ENCODE measurements around the gene C6orf136.

C6orf136 gene

DNA sequence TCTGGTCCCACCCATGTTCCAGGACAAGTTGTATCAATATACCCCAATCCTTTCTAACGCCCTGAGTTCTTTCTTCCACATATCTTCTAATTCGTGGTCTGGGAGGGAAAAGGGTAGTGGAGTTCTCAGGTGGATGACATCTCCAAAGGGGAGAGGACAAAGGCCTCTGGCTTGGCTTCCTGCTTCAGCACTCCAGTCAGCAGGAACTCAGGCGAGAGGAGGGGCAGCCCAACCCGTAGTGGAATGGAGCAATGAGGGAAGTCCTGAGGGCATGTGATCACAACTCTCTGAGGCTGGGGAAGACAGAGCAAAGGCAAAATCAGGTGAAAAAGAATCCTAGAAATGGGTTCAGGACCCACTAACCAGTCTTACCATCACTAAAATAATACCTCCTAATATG lies 53.4 kb downstream of the C6orf136 start:
- no peak overlapping the region for H3K9ac ChIP-seq
- no peak overlapping the region for H3K4me3 ChIP-seq (ENCODE audit: low read depth, low read length)
- no peaks in the 10 kb centered on the region for H3K79me2 ChIP-seq
- H3K36me3 ChIP-seq (ENCODE audit: control insufficient read depth, insufficient read depth, low read length) = no peaks in the 10 kb centered on the region
- no peaks in the 10 kb centered on the region for H3K9me3 ChIP-seq (ENCODE audit: control insufficient read depth, low read length)
- no peaks in the 10 kb centered on the region for H3K4me1 ChIP-seq
- H2AFZ ChIP-seq = no peak overlapping the region
- no peak overlapping the region for H3K27ac ChIP-seq
- no peaks in the 10 kb centered on the region for H3K27me3 ChIP-seq (ENCODE audit: control insufficient read depth, insufficient read depth, low read length)
- no peak overlapping the region for H3K4me2 ChIP-seq (ENCODE audit: low read length)
- TF ChIP-seq, protein P1, sequence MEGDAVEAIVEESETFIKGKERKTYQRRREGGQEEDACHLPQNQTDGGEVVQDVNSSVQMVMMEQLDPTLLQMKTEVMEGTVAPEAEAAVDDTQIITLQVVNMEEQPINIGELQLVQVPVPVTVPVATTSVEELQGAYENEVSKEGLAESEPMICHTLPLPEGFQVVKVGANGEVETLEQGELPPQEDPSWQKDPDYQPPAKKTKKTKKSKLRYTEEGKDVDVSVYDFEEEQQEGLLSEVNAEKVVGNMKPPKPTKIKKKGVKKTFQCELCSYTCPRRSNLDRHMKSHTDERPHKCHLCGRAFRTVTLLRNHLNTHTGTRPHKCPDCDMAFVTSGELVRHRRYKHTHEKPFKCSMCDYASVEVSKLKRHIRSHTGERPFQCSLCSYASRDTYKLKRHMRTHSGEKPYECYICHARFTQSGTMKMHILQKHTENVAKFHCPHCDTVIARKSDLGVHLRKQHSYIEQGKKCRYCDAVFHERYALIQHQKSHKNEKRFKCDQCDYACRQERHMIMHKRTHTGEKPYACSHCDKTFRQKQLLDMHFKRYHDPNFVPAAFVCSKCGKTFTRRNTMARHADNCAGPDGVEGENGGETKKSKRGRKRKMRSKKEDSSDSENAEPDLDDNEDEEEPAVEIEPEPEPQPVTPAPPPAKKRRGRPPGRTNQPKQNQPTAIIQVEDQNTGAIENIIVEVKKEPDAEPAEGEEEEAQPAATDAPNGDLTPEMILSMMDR (IDR thresholded peaks at IDR 0.05) = no peak
